ENCODE data around the gene SUV39H1.

SUV39H1 gene

GRCh38 chrX:48715876-48716502 is 19.5 kb downstream of the SUV39H1 start:
- no peak for DNase-seq

DNA sequence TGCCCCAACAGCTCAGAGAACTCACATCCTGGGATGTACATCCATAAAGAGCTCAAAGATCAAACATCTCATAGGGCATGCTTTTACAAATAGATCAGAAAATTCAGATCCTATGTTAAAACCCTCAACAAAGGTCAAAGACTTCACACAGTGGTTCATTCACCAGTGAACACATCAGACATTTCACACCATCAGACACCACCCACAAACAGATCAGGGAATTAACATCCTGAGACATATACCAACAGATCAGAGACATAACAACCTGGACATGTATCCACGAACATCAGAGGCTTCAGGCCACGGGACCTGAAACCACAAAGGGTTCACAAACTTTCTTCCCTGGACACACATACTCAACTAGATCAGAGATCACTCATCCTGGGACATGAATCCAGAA is 23.4 kb downstream of the SUV39H1 start:
- DNase-seq = no peak

- no peak for DNase-seq
Observed at GRCh38 chrX:48720577-48721250, 24.2 kb downstream of the SUV39H1 start.

GRCh38 chrX:48721916-48722315 is 25.4 kb downstream of the SUV39H1 start:
- no peak for DNase-seq

GRCh38 chrX:48726596-48726995 is 30.1 kb downstream of the SUV39H1 start:
- no peak for DNase-seq

GRCh38 chrX:48728653-48729052 is 32.1 kb downstream of the SUV39H1 start:
- DNase-seq = no peak

DNA sequence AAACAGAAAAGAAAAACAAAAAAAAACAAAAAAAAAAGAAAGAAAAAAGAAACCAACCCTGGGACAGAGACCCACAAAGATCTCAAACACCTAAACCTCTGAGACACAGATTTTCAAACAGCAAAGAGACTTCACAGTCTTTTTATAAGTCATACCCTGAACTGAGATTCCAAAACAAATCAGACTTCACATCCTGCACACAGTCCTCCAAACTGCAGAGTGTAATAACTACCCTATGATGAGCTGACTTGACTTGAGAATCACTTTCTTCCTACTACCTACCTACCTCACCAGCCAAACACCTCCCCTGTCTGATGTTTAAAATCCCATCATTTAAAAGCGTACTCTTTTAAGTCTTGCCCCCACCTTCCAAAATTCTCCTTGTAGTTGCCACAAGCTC is 39.8 kb downstream of the SUV39H1 start:
- DNase-seq = no peak

GRCh38 chrX:48736878-48737212 is 40.3 kb downstream of the SUV39H1 start:
- DNase-seq = no peak

DNA sequence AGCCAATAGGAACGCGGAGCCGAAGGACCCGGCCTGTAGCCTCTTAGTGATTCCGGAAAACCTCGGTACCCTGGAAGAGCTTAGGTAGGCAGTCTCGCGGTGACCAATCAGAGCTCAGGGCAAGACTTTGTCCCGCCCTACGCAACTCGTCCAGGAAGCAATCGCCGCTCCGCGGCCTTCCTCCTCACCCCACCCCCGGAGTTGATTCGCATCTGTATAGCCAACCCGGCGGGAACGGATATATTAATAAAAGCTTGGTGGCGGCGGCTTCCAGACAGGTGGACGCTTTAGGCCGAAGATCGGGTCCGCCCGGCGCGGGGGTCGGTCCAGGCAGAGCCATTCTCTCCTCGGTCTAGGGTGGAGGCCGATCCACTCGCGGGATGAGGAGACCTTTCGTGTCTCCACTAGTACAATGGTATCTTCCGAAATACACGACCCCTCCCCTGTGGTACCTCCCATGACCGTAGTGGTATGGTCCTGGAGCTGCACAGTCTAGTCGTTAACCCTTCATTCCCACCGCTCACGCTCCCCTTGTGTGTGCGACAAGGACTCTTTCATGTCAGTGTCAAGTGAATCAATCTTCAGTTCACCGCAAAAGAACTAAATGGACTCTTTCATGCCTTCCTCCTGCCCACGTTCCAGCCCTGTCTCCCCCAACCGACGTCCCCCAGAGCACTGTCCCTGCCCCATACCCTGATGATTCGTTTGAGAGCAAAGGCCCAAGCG is 40.8 kb downstream of the SUV39H1 start:
- DNase-seq = peak; percentile 97

DNA sequence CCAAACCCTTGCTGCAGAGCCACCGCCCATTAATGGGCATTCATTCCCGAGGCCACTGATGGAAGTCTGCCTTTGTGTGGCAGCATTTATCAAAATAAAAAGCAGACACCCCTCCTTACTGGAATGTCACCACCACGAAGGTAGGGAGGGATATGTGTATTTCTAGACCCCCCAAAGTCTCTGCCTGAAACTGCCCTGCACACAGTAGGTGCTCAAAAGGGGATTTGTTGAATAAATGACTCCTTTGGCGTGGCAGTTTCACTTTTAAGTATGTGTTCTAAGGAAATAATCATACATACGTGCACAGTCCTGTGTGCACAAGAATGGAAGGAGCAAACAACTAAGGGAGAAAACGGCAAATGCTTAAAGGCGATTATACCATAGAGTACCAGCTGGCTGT is 41.4 kb downstream of the SUV39H1 start:
- no peak for DNase-seq

DNA sequence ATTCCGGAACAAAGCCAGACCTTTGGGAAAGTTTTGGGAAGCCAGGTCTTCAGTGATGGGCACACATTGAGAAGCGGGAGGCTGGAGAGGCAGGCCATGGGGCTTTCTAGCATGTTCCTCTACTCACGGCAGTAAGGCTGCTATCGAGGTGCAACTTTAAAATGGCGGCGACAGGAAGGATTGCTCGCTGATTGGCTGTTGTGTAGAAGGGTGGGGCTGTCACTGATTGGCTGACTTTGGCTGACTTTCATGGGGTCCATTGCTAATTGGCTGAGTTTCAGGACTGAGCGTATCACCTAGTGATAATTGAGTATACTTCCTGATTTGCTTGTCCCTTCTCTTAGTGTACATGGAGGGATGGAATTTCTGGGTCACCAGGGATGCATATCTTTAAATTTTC is 45.3 kb downstream of the SUV39H1 start:
- no peak for DNase-seq

DNA sequence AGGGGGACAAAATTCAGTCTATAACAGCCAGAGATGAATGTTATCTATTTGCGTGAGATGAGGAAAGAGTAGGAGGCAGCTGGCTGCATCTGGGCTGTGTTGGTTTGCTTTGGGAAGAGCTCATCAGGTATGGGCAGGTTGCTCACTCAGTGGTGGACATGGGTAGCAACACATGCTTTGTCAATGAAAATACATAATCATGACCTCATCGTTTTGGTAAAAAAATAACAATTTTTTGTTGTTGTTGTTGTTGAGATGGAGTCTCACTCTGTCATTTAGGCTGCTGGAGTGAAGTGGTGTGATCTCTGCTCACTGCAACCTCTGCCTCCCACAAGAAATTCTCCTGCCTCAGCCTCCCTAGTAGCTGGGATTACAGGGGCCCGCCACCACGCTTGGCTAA is 48.7 kb downstream of the SUV39H1 start:
- no peak for DNase-seq

DNA sequence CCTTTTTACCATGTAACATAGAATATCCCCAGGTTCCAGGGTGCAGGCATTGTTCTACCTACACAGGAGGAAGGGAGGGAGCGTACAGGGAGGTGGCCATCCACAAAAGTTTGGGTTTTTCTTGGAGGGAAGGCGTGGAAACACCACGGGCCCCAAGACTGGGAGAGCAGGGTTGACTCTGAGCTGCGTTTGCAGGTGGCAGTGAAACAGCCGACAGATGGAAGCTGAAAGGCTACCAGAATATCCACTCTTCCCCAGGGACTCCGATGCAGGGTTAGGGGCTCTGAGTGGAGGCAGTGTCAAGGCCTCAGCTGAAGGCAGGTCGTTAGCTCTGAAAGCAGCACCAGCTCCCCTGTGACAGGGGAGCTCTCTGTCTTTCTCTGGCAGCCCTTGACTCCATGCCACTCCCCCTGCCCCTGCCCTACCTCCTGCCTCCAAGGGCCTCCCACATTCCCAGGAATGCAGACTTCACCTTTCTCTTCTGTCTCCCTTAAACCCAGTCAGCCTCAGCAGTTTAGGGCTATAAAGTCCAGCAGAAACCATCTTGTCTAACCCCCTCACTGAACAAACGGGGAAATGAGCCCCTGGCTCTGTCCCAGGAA is 51.0 kb downstream of the SUV39H1 start:
- DNase-seq = no peak

DNA sequence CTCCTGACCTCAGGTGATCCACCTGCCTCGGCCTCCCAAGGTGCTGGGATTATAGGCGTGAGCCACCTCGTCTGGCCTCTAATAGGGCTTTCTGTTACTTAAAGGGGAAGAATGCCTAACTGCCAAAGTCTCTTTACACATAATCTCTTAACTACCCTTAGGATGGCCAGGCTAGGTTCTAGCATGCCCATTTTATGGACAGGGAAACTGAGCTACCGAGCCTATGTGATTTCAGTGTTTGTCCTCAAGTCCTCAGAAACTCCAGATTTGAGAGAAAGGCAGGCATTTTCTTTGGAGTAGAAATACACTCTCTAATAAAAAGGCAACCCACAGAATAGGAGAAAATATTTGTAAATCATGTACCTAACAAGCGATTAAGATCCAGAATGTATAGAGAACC is 52.6 kb downstream of the SUV39H1 start:
- no peak for DNase-seq

GRCh38 chrX:48751343-48751742 is 54.8 kb downstream of the SUV39H1 start:
- no peak for DNase-seq

DNA sequence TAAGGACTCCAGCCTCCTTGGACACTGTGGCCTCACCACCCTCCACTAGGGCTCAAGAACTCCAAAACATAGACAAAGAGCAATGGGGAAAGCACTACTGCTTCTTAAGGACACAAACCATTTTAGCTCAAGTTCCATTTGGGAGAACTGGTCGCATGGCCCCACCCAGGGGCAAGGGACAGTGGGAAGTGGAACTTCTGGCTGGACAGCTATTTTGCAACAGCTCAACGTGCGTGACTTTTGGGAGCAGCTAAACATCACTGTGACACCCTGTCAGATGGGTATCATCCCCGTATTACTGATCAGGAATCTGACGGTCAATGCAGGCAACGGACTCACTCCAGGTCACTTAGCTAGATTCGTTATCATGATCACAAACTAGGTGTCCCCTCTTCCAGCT is 56.0 kb downstream of the SUV39H1 start:
- no peak for DNase-seq

DNA sequence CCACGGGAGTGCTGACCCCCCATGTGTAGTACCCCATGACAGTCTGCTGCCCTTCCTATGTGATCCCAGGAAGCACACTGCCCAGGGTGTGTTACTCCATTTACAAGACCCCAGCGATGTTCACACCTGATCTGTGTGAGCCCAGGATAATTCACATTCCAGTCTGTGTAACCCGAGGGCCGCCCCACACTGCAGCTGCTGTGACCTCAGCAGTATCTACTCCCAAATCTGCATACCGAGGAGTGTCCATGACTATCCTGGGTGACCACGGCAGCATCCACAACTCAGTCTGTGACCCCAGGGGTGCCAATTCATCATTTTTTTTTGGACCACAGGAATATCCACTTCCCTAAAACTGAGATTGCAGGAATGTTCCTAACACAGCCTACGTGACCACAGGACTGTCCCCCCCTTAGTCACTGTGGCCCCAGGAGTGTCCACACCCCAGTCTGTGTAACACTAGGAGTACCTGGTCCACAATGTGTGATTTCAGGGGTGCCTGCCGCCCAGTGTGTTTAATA is 57.2 kb downstream of the SUV39H1 start:
- DNase-seq = no peak

DNA sequence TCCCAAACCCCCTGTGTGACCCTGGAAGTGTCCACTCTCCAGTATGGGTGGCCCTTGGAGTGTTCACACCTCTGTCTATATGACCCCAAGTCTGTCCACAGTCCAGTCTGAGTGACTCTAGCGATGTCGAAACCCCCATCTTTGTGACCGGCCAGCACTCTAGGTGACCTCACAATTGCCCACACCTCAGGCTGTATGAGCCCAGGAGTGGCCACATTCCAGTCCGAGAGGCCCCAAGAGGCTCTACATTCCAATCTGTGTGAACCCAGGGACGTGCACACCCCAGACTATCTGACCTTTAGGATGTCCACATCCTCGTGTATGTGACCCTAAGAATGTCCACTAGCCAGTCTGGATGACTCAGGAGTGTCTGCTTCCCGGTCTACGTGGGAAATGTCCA is 57.7 kb downstream of the SUV39H1 start:
- DNase-seq = no peak
